K562 (cell line): Measurements from ENCODE around the gene PHYKPL. TPM values are rescaled to one million over a fixed set of nuclear protein-coding genes. Genes with fewer than 3 reads are reported as not detected.
A peak's percentile ranks its signal among the peaks of the same experiment; 100 is the strongest.

Experiments
- ATF4 ChIP-seq: fragments of 450-650 bp; formaldehyde crosslinking; IDR thresholded peaks from 2 replicates; pipeline ENCODE4 v1.4.0; 2022; ENCODE audit warnings: mild to moderate bottlenecking, moderate library complexity
- BCOR ChIP-seq: fragments of 450-650 bp; IDR thresholded peaks from 2 replicates; pipeline ENCODE4 v1.6.1; 2016
- CAMTA2 ChIP-seq: fragments of 250-450 bp; sonication (Bioruptor Pico); conservative IDR thresholded peaks from 2 replicates; pipeline ENCODE4 v1.5.1; 2022
- DMBX1 ChIP-seq: fragments of 250-450 bp; sonication (Bioruptor Pico); IDR thresholded peaks from 2 replicates; pipeline ENCODE4 v1.8.0; 2022; ENCODE audit warnings: inconsistent platforms, mild to moderate bottlenecking, moderate library complexity, borderline replicate concordance
- E2F4 ChIP-seq: sonication (generic); formaldehyde crosslinking; IDR thresholded peaks from 2 replicates; pipeline ENCODE4 v1.8.0; 2022; ENCODE audit warnings: mild to moderate bottlenecking, low read depth, missing genetic modification reagents
- GMEB1 ChIP-seq: fragments of 250-450 bp; sonication (Bioruptor Pico); IDR thresholded peaks from 2 replicates; pipeline ENCODE4 v1.4.0; 2020; ENCODE audit warnings: mild to moderate bottlenecking
- MEF2D ChIP-seq: conservative IDR thresholded peaks from 2 replicates; pipeline ENCODE4 v1.6.1; 2016; ENCODE audit warnings: low read depth, missing genetic modification characterization, missing compliant biosample characterization
- MTA2 ChIP-seq: fragments of 450-650 bp; IDR thresholded peaks from 2 replicates; pipeline ENCODE4 v1.6.1; 2016; ENCODE audit warnings: low read depth
- POLR2A ChIP-seq: fragments of 450-650 bp; conservative IDR thresholded peaks from 2 replicates; pipeline ENCODE4 v1.6.1; 2016
- POLR2B ChIP-seq: fragments of 450-650 bp; IDR thresholded peaks from 2 replicates; pipeline ENCODE4 v1.6.1; 2018; ENCODE audit warnings: low read depth; ENCODE audit not compliant: partially characterized antibody
- SIN3A ChIP-seq, 2 experiments: fragments of 150-350 bp in 1 of 2; IDR thresholded peaks; 2 replicates each; pipeline ENCODE4 v1.6.1; 2011 to 2016; ENCODE audit warnings: borderline replicate concordance in 2 of 2, low read depth in 2 of 2, low read length in 2 of 2, mild to moderate bottlenecking in 2 of 2, moderate library complexity in 2 of 2; ENCODE audit not compliant: control insufficient read depth in 1 of 2
- SMAD3 ChIP-seq: fragments of 450-650 bp; formaldehyde crosslinking; conservative IDR thresholded peaks from 2 replicates; pipeline ENCODE4 v1.4.0; 2020; ENCODE audit warnings: mild to moderate bottlenecking
- SMAD4 ChIP-seq: fragments of 250-450 bp; sonication (Bioruptor Pico); conservative IDR thresholded peaks from 2 replicates; pipeline ENCODE4 v1.8.0; 2021; ENCODE audit warnings: inconsistent platforms, mild to moderate bottlenecking, moderate library complexity
- STAT5A ChIP-seq: IDR thresholded peaks from 2 replicates; pipeline ENCODE4 v1.6.1; 2012; ENCODE audit warnings: low read length, inconsistent platforms, borderline replicate concordance
- TAF1 ChIP-seq: IDR thresholded peaks from 2 replicates; pipeline ENCODE4 v1.6.1; 2011; ENCODE audit warnings: mild to moderate bottlenecking, low read length, moderate library complexity; ENCODE audit not compliant: insufficient read depth, control insufficient read depth, severe bottlenecking; ENCODE audit errors: extremely low read depth
- ZBTB5 ChIP-seq: fragments of 450-650 bp; IDR thresholded peaks from 2 replicates; pipeline ENCODE4 v1.6.1; 2017; ENCODE audit warnings: antibody characterized with exemption
- ZFP91 ChIP-seq: sonication (generic); formaldehyde crosslinking; IDR thresholded peaks from 2 replicates; pipeline ENCODE4 v1.8.0; 2022; ENCODE audit warnings: mild to moderate bottlenecking, missing genetic modification reagents
- ZNF134 ChIP-seq: fragments of 250-450 bp; sonication (Bioruptor Pico); conservative IDR thresholded peaks from 2 replicates; pipeline ENCODE4 v1.4.0; 2020
- ZNF174 ChIP-seq: fragments of 250-450 bp; sonication (Bioruptor Pico); IDR thresholded peaks from 2 replicates; pipeline ENCODE4 v1.4.0; 2020; ENCODE audit warnings: mild to moderate bottlenecking
- ZNF431 ChIP-seq: sonication (generic); formaldehyde crosslinking; IDR thresholded peaks from 2 replicates; pipeline ENCODE4 v1.8.0; 2022; ENCODE audit warnings: mild to moderate bottlenecking, missing genetic modification reagents
- ZNF699 ChIP-seq: fragments of 250-450 bp; sonication (Bioruptor Pico); IDR thresholded peaks from 2 replicates; pipeline ENCODE4 v1.8.0; 2021; ENCODE audit warnings: mild to moderate bottlenecking, moderate library complexity; ENCODE audit not compliant: insufficient replicate concordance
- ZSCAN29 ChIP-seq: fragments of 450-650 bp; IDR thresholded peaks from 2 replicates; pipeline ENCODE4 v1.6.1; 2017
- polyA plus RNA-seq, 8 experiments: library from polyadenylated mRNA; depleted of rRNA in 4 of 8; stranded (reverse) in 5 of 8; unstranded in 3 of 8; fragments of >200 nt; fragmentation: Nextera tagmentation in 2 of 8; fragmentation: Illumina TruSeq in 1 of 8; extraction: Ambion mirVana in 2 of 8; extraction: Trizol in 1 of 8; gene quantifications; 2 replicates each; pipeline versions ENCODE4 v1.2.1 to v1.2.3, GENCODE V29; 2011 to 2014; ENCODE audit warnings: inconsistent platforms in 1 of 8, missing spikeins in 1 of 8
- total RNA-seq, 7 experiments: library from RNA; depleted of rRNA in 6 of 7; stranded (reverse); fragments of >200 nt in 6 of 7; fragmentation: Illumina TruSeq in 2 of 7; extraction: Trizol in 2 of 7; gene quantifications; 2 replicates each; pipeline versions ENCODE4 v1.2.1 to v1.2.3, GENCODE V29; 2011 to 2021; ENCODE audit warnings: low replicate concordance in 1 of 7

The PHYKPL gene
- total and polyA plus RNA-seq, 9 of the 15 experiments (the other 6 are each of a cell fraction or from before 2014, with no cell fraction given) = 4.7 to 34.7 (median 18.6) TPM

GRCh38 chr5:178212241-178213002 lies 20.2 kb downstream of the PHYKPL start (continued):
- TF ChIP-seq GMEB1 (CRISPR knock-in tag) = no peak
- 0 out of 4 replicates have a peak, but pooled peaks of 1 of the 2 experiments have one; percentile 54 for TF ChIP-seq SIN3A (IDR thresholded peaks at IDR 0.05; ENCODE audit: borderline replicate concordance in 2 of 2, control insufficient read depth in 1 of 2, low read depth in 2 of 2, low read length in 2 of 2)
- TF ChIP-seq MTA2 = no peak
- TF ChIP-seq ZNF699 (CRISPR knock-in tag) = no peak
- no peak for TF ChIP-seq CAMTA2
- no peak for TF ChIP-seq MEF2D
- TF ChIP-seq TAF1 = peak; percentile 8
- peak; percentile 59 for TF ChIP-seq POLR2B
- no peak for TF ChIP-seq DMBX1
- no peak for TF ChIP-seq STAT5A
- TF ChIP-seq SMAD3 (CRISPR knock-in tag) = 0 out of 2 replicates have a peak, but pooled peaks have one; percentile 15
- no peak for TF ChIP-seq ZNF431 (CRISPR knock-in tag)
- TF ChIP-seq ZSCAN29 = no peak
- no peak for TF ChIP-seq ATF4 (CRISPR knock-in tag)
- no peak for TF ChIP-seq ZNF174 (CRISPR knock-in tag)
- TF ChIP-seq E2F4 (CRISPR knock-in tag) = no peak
- TF ChIP-seq POLR2A = peak; percentile 71
- no peak for TF ChIP-seq ZBTB5
- TF ChIP-seq ZNF134 (CRISPR knock-in tag) = no peak
- TF ChIP-seq BCOR = no peak
- TF ChIP-seq SMAD4 (CRISPR knock-in tag) = no peak
- no peak for TF ChIP-seq ZFP91
